Omental fat pad (tissue), 4 donors: ENCODE results near the gene AFDN. TPM values are rescaled to one million over a fixed set of nuclear protein-coding genes. Genes with fewer than 3 reads are reported as not detected.

ENCODE experiments used
- ATAC-seq: fragments of 150-250 bp; one replicate; pipeline ENCODE4 v1.9.1; 2016; ENCODE audit warnings: mild to moderate bottlenecking, moderate library complexity; ENCODE audit not compliant: low FRiP score
- DNase-seq: peaks from one replicate; pipeline ENCODE4 v3.0.0-alpha.2; 2019; ENCODE audit warnings: low spot score
- total RNA-seq, 4 donors: library from RNA; depleted of rRNA; stranded (reverse); fragments of >200 nt; gene quantifications; one replicate each; pipeline ENCODE4 v1.1.0, GENCODE V29; 2016
- TF ChIP-seq, protein P1 (sequence below), 3 donors: fragments of 450-650 bp; IDR thresholded peaks; one replicate each; pipeline ENCODE4 v1.5.1; 2016 to 2017; ENCODE audit warnings: antibody characterized with exemption in 3 of 3, mild to moderate bottlenecking in 3 of 3, moderate library complexity in 2 of 3

Gene AFDN
- total RNA-seq, 4 donors from 2014 or later: 114 to 166 (median 125) TPM

DNA sequence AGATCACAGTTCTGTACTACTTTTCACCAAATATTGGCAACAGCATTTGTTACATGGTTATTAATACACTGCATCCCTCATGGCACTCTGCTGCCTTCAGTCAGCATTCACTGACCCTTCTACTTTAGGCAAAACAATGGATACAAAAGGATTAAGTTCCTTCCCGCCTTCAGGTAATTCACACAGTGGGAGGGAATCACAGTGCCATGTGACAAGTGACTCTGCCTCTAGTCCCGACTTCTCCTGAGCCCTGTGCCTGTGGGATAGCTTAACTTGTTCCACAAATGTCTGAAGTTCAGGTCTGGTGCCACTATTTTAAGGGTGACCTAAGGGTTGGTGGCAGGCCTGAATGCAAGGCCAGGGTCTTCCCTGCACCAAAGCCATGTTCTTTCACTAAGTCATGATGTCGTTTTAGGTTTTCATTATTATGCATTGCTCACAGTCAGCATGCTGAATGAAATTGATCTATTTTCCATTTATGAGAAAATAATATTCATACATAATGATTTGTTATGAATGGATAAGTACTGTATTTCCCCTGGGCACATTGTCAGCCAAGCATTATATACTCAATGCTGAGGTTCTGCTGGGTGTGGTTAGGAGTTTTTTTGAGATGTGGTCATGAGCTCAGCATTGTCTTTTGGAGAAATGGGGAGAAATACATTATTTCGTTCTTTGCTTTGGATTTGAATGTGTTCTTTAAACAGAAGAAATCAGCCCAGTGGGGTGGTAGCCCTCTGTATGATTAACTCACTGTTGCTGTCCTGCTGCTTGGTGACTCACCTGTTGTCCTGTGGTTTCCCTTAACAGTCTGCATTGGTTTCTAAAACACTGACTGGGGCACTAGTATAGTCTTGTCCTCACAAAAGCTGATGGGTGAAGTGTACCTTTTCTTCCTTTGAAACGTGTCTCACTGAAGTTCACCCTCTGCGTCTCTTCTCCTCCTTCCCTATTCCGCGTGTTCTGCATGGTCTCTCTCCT lies 66.4 kb downstream of the AFDN start:
- TF ChIP-seq, protein P1, sequence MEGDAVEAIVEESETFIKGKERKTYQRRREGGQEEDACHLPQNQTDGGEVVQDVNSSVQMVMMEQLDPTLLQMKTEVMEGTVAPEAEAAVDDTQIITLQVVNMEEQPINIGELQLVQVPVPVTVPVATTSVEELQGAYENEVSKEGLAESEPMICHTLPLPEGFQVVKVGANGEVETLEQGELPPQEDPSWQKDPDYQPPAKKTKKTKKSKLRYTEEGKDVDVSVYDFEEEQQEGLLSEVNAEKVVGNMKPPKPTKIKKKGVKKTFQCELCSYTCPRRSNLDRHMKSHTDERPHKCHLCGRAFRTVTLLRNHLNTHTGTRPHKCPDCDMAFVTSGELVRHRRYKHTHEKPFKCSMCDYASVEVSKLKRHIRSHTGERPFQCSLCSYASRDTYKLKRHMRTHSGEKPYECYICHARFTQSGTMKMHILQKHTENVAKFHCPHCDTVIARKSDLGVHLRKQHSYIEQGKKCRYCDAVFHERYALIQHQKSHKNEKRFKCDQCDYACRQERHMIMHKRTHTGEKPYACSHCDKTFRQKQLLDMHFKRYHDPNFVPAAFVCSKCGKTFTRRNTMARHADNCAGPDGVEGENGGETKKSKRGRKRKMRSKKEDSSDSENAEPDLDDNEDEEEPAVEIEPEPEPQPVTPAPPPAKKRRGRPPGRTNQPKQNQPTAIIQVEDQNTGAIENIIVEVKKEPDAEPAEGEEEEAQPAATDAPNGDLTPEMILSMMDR (IDR thresholded peaks at IDR 0.05): no peak
- ATAC-seq (no peak), DNase-seq (no peak)

DNA sequence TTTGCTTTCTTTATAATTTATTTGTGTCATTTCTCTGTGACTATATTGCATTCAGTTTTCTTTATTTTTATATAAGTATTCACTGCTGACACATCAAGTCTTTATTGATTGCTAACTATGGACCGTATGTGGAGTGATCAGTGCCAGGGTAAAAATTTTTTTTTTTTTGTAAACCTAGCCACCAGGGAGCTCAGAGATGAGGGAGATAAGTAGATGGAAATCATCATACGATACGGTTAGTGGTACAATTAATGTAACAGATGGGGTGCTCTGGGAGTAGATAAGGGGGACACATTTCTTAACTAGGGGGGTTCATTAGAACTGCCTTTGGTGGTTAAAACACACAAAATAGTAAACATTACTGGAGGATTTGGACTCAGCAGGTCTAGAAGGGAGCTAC lies 68.3 kb downstream of the AFDN start:
- TF ChIP-seq, protein P1 (IDR thresholded peaks at IDR 0.05): no peak
- DNase-seq: no peak
- ATAC-seq: no peak

DNA sequence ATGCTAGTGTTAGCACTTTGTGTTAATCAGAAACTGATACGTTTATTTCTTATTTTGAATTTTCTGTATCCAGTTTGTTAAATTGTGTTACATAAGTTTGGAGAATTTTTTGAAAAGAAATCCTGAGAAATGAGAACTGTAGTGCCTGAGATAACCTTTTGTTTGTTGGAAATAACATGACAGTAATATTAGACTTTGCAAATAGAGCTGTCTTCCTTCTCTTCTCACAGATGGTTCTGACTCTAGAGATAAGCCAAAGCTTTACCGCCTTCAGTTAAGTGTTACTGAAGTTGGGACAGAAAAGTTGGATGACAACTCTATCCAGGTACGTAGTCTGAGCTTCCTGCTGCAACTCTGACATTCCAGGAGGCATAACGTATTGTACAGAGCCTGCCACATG lies 69.9 kb downstream of the AFDN start:
- DNase-seq (no peak), ATAC-seq (no peak)
- TF ChIP-seq, protein P1 (IDR thresholded peaks at IDR 0.05): no peak

DNA sequence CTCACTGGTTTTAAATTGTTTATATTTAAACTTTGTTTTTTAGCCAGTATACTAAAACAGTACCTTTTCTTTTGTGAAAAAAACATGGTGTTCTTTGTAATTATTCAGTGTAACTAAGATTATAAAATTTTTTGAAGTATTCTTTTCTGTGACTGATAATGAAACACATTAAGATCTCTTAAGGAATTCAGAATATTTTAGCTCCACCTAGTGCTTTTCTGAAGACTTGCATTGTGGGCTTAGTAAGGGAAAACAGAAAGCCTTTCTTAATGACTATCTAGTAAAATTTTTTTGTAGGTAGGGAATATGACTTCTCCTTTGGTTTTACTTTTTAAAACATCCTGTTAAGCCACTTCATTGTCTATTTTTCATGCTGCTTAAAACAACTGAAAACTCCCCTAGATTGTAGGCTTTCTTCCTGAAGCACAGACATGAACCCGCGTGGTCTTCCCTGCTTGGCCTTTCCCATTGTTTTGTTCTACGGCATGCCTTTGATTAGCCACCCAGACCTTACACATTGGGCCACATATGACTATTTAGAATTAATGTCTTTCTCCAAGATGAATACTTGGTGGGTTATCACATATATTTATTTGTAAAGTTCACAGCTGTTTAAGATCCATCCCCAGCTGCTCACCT lies 72.1 kb downstream of the AFDN start:
- no peak for DNase-seq
- no peak for ATAC-seq
- TF ChIP-seq, protein P1 (IDR thresholded peaks at IDR 0.05): peak in 1 of 3 donors; percentile 26

DNA sequence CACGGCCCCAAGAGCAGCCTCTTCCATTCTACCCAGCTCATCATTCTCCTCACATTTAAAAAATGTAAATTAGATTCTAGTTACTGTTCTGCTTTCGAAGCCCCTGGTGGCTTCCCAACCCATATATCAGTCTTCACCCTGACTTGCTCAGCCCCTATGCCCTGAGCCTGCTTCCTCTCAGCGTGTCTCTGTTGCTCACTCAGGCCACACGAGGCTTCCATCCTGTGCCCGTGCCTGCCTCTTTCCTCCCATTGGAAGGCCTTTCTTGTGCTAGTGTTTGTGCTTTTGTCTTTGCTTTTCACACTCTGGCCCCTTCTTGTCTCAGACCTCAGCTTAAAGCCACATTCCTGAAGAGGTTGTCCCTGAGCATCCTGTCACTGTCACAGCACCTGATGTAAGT lies 78.1 kb downstream of the AFDN start:
- DNase-seq: no peak
- TF ChIP-seq, protein P1 (IDR thresholded peaks at IDR 0.05): no peak
- ATAC-seq: no peak

DNA sequence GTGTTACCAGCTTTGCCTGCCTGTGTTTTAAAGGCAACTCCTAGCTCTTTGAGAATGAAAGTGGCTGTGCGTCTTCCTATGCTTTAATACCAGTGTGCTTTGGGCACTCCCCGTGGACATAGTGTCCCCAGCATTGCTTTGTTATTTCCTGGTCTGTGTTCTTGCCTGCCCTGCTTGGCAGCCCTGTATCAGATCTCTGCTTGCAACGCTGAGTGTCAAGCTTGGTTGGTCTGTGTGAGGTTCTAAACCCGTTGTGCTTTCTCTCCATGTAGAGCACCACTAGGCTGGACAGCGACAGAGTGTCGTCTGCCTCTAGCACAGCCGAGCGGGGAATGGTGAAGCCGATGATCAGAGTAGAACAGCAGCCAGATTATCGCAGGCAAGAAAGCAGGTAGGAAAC lies 80.2 kb downstream of the AFDN start:
- TF ChIP-seq, protein P1 (IDR thresholded peaks at IDR 0.05): no peak
- ATAC-seq (no peak), DNase-seq (no peak)
